Activated T-cell treated with anti-CD3 and anti-CD28 coated beads for 48 hours (primary cell): ENCODE results near the gene ST8SIA6.
A peak's percentile ranks its signal among the peaks of the same experiment; 100 is the strongest.
"Not testable (repeated sequence)": the region's sequence is repeated elsewhere in the genome, so short reads cannot be mapped to it uniquely, and the experiment has no call there.

Source experiments
- DNase-seq: peaks from one replicate; pipeline ENCODE4 v3.0.0-alpha.2; 2020; ENCODE audit warnings: low read depth

The ST8SIA6 gene

GRCh38 chr10:17456032-17456548 lies 1.7 kb upstream of the ST8SIA6 start:
- no peak for DNase-seq

- no peak for DNase-seq
Measured at GRCh38 chr10:17455015-17455520, 673 bp upstream of the ST8SIA6 start.

GRCh38 chr10:17453373-17454091 lies 863 bp downstream of the ST8SIA6 start:
- peak; percentile 28 for DNase-seq

GRCh38 chr10:17453035-17453372 lies 1.4 kb downstream of the ST8SIA6 start:
- DNase-seq, result no peak

- DNase-seq, result no peak
Measured at GRCh38 chr10:17452060-17452841, 2.1 kb downstream of the ST8SIA6 start.

- DNase-seq, result no peak
Measured at GRCh38 chr10:17450024-17450423, 4.4 kb downstream of the ST8SIA6 start.

GRCh38 chr10:17445400-17445998 lies 8.9 kb downstream of the ST8SIA6 start:
- DNase-seq, result no peak

- no peak for DNase-seq
Measured at GRCh38 chr10:17444388-17444714, 10.0 kb downstream of the ST8SIA6 start.

- DNase-seq, result no peak
Measured at GRCh38 chr10:17443707-17444387, 10.5 kb downstream of the ST8SIA6 start.

GRCh38 chr10:17438583-17438982 lies 15.8 kb downstream of the ST8SIA6 start:
- no peak for DNase-seq

GRCh38 chr10:17436578-17436977 lies 17.8 kb downstream of the ST8SIA6 start:
- DNase-seq, result not testable (repeated sequence)

GRCh38 chr10:17435953-17436352 lies 18.4 kb downstream of the ST8SIA6 start:
- no peak for DNase-seq

GRCh38 chr10:17435187-17435586 lies 19.2 kb downstream of the ST8SIA6 start:
- DNase-seq, result no peak

GRCh38 chr10:17432723-17433122 lies 21.7 kb downstream of the ST8SIA6 start:
- no peak for DNase-seq

- no peak for DNase-seq
Measured at GRCh38 chr10:17431871-17432311, 22.5 kb downstream of the ST8SIA6 start.

GRCh38 chr10:17430647-17431355 lies 23.6 kb downstream of the ST8SIA6 start:
- DNase-seq, result no peak

GRCh38 chr10:17429490-17429889 lies 24.9 kb downstream of the ST8SIA6 start:
- no peak for DNase-seq

- DNase-seq, result peak; percentile 48
Measured at GRCh38 chr10:17428351-17429097, 25.9 kb downstream of the ST8SIA6 start.

GRCh38 chr10:17427666-17428350 lies 26.6 kb downstream of the ST8SIA6 start:
- no peak for DNase-seq

GRCh38 chr10:17427201-17427600 lies 27.2 kb downstream of the ST8SIA6 start:
- no peak for DNase-seq
